HepG2 (cell line): Measurements from ENCODE around the gene CEP128. TPM values are rescaled to one million over a fixed set of nuclear protein-coding genes. Genes with fewer than 3 reads are reported as not detected.

Experiments used
- ATAC-seq: fragments of 200-7000 bp; cut with Tn5 transposase; 3 replicates; pipeline ENCODE4 v1.9.1; 2020; ENCODE audit warnings: mild to moderate bottlenecking, moderate library complexity
- BruUV-seq: library from RNA; stranded (reverse); fragments of 400-500 nt; replicated peaks from 2 replicates; lab custom pipeline; 2021; lab: Mats Ljungman, UMichigan
- CTCF ChIA-PET: fragments of 300-600 bp; formaldehyde crosslinking; extraction: SDS; loops from one replicate; lab custom pipeline; 2021; ENCODE audit warnings: low total read pairs, inconsistent platforms, low intra/inter-chr PET ratio; lab: Yijun Ruan, JAX
- POLR2A ChIA-PET: fragments of 350-600 bp; sonication (Branson Sonifier 250); formaldehyde crosslinking; loops from one replicate; lab custom pipeline; 2020; ENCODE audit warnings: antibody characterized with exemption, inconsistent platforms; lab: Yijun Ruan, JAX
- DNase-seq: peaks from one replicate; pipeline ENCODE4 v3.0.0-alpha.2; 2015; ENCODE audit warnings: low spot score
- FAIRE-seq: peaks from 3 replicates; lab custom pipeline; 2011; peaks lifted over from hg19 to GRCh38; lab: Jason Lieb, UNC
- H2AFZ ChIP-seq: one replicate; pipeline ENCODE4 v1.6.1; 2011; ENCODE audit warnings: low read length, inconsistent platforms
- H3K27ac ChIP-seq: fragments of 300-600 bp; 3 replicates; pipeline ENCODE4 v1.8.0; 2011; ENCODE audit warnings: mixed run types, mild to moderate bottlenecking, mixed read lengths, low read length, inconsistent platforms; ENCODE audit not compliant: insufficient read depth; ENCODE audit errors: extremely low read length
- H3K27me3 ChIP-seq, 2 experiments: fragments of 200-600 bp in 1 of 2; 2 replicates in 1 of 2; 3 replicates in 1 of 2; pipeline versions ENCODE4 v1.6.0 to v1.8.0; 2011; ENCODE audit warnings: low read length in 2 of 2, mild to moderate bottlenecking in 2 of 2, moderate library complexity in 2 of 2, inconsistent platforms in 1 of 2; ENCODE audit not compliant: insufficient read depth in 2 of 2, control insufficient read depth in 1 of 2
- H3K36me3 ChIP-seq, 2 experiments: fragments of 200-600 bp in 1 of 2; replicated peaks in 1 of 2; 2 replicates in 1 of 2; 3 replicates in 1 of 2; pipeline versions ENCODE4 v1.5.1 to v1.8.0; 2011; ENCODE audit warnings: low read length in 2 of 2, inconsistent platforms in 1 of 2; ENCODE audit not compliant: insufficient read depth in 2 of 2, control insufficient read depth in 1 of 2
- H3K4me1 ChIP-seq: 2 replicates; pipeline ENCODE4 v1.5.1; 2012; ENCODE audit warnings: low read length, inconsistent platforms; ENCODE audit not compliant: insufficient read depth
- H3K4me2 ChIP-seq: 2 replicates; pipeline ENCODE4 v1.6.0; 2011; ENCODE audit warnings: low read depth, low read length, inconsistent platforms
- H3K4me3 ChIP-seq, 3 experiments: fragments of 200-600 bp in 1 of 3; sonication (generic), shearing (Covaris generic) in 1 of 3; replicated peaks in 1 of 3; 2 replicates each; pipeline ENCODE4 v1.5.1; 2011 to 2016; ENCODE audit warnings: low read length in 3 of 3, inconsistent platforms in 2 of 3, low read depth in 2 of 3, mild to moderate bottlenecking in 2 of 3, control low read depth in 1 of 3, mixed read lengths in 1 of 3; ENCODE audit not compliant: insufficient read depth in 1 of 3
- H3K79me2 ChIP-seq: one replicate; pipeline ENCODE4 v1.6.1; 2011; ENCODE audit warnings: low read length, inconsistent platforms; ENCODE audit not compliant: insufficient read depth
- H3K9ac ChIP-seq: 2 replicates; pipeline ENCODE4 v1.6.0; 2011; ENCODE audit warnings: mild to moderate bottlenecking, low read depth, low read length, inconsistent platforms; ENCODE audit not compliant: insufficient read depth
- H3K9me3 ChIP-seq: 2 replicates; pipeline ENCODE4 v1.5.1; 2012; ENCODE audit warnings: mild to moderate bottlenecking, low read length
- H4K20me1 ChIP-seq: 2 replicates; pipeline ENCODE4 v1.6.0; 2011; ENCODE audit warnings: inconsistent platforms, mild to moderate bottlenecking, low read length, moderate library complexity; ENCODE audit not compliant: insufficient read depth
- CTCF ChIP-seq: sonication (generic); formaldehyde crosslinking; IDR thresholded peaks from 2 replicates; pipeline ENCODE4 v1.5.0; 2020; ENCODE audit warnings: mild to moderate bottlenecking, missing genetic modification reagents, moderate library complexity
- PAX8 ChIP-seq: sonication (generic); formaldehyde crosslinking; IDR thresholded peaks from 2 replicates; pipeline ENCODE4 v1.8.0; 2022; ENCODE audit warnings: mild to moderate bottlenecking, missing genetic modification reagents, borderline replicate concordance
- SCMH1 ChIP-seq: sonication (generic); formaldehyde crosslinking; IDR thresholded peaks from 2 replicates; pipeline ENCODE4 v1.9.0; 2021; ENCODE audit warnings: missing genetic modification reagents, mild to moderate bottlenecking, borderline replicate concordance
- SP1 ChIP-seq, 2 experiments: fragments of 450-650 bp in 1 of 2; sonication (generic) in 1 of 2; formaldehyde crosslinking in 1 of 2; IDR thresholded peaks; 2 replicates each; pipeline versions ENCODE4 v1.4.0 to v1.6.1; 2016 to 2020; ENCODE audit warnings: missing genetic modification reagents in 1 of 2
- THAP8 ChIP-seq: sonication (generic); formaldehyde crosslinking; IDR thresholded peaks from 2 replicates; pipeline ENCODE4 v1.5.1; 2020; ENCODE audit warnings: missing genetic modification reagents, mild to moderate bottlenecking, borderline replicate concordance
- ZBTB38 ChIP-seq: sonication (generic); formaldehyde crosslinking; IDR thresholded peaks from 2 replicates; pipeline ENCODE4 v1.5.1; 2020; ENCODE audit warnings: mild to moderate bottlenecking, missing genetic modification reagents
- ZNF138 ChIP-seq: sonication (generic); formaldehyde crosslinking; IDR thresholded peaks from 2 replicates; pipeline ENCODE4 v1.5.0; 2020; ENCODE audit warnings: mild to moderate bottlenecking, low read depth, missing genetic modification reagents
- ZNF572 ChIP-seq: sonication (generic); formaldehyde crosslinking; IDR thresholded peaks from 2 replicates; pipeline ENCODE4 v1.5.1; 2020; ENCODE audit warnings: mild to moderate bottlenecking, missing genetic modification reagents
- ZNF83 ChIP-seq: sonication (generic); formaldehyde crosslinking; IDR thresholded peaks from 2 replicates; pipeline ENCODE4 v1.4.0; 2020; ENCODE audit warnings: missing genetic modification reagents, mild to moderate bottlenecking, borderline replicate concordance
- WGBS: methylation state at CpG from one replicate; pipeline ENCODE4 v1.1.6; 2017; ENCODE audit warnings: low lambda C conversion rate; 5-methylcytosine and 5-hydroxymethylcytosine counted together
- in situ Hi-C: cut with HindIII; loops from 2 replicates; pipeline ENCODE4 v1.10.0; 2017; ENCODE audit warnings: low pct_unique_long_range_greater_than_20kb; ENCODE audit not compliant: extremely low pct_ligation_motif_present
- intact Hi-C: fragments of 100-400 bp; cut with micrococcal nuclease; formaldehyde crosslinking; loops from one replicate; pipeline ENCODE4 v1.10.0; 2022; ENCODE audit not compliant: unreplicated experiment
- polyA plus RNA-seq, 8 experiments: library from polyadenylated mRNA; depleted of rRNA in 3 of 8; stranded (reverse) in 7 of 8; unstranded in 1 of 8; fragments of >200 nt; fragmentation: Illumina TruSeq in 4 of 8; extraction: Trizol in 4 of 8; gene quantifications; 2 replicates each; pipeline versions ENCODE4 v1.2.1 to v1.2.3, GENCODE V29; 2011 to 2016; ENCODE audit warnings: low read depth in 4 of 8, missing spikeins in 1 of 8, mixed read lengths in 1 of 8; ENCODE audit not compliant: insufficient read depth in 1 of 8
- total RNA-seq, 5 experiments: library from RNA; depleted of rRNA; stranded (reverse); fragments of >200 nt; fragmentation: Illumina TruSeq; extraction: Trizol; gene quantifications; 2 replicates each; pipeline ENCODE4 v1.2.3, GENCODE V29; 2016; ENCODE audit warnings: low read depth in 1 of 5
- TF ChIP-seq, protein P1 (sequence below): IDR thresholded peaks from 2 replicates; pipeline ENCODE4 v1.6.1; 2016; ENCODE audit warnings: missing compliant biosample characterization, missing genetic modification reagents, borderline replicate concordance
- TF ChIP-seq, protein P2 (sequence below): sonication (generic); IDR thresholded peaks from 2 replicates; pipeline ENCODE4 v1.6.1; 2016; ENCODE audit warnings: low read depth, borderline replicate concordance
- TF ChIP-seq, protein P3 (sequence below): sonication (generic); formaldehyde crosslinking; IDR thresholded peaks from 2 replicates; pipeline ENCODE4 v1.8.0; 2023; ENCODE audit warnings: mild to moderate bottlenecking, missing genetic modification reagents
- TF ChIP-seq, protein P4 (sequence below): sonication (generic); formaldehyde crosslinking; conservative IDR thresholded peaks from 2 replicates; pipeline ENCODE4 v1.4.0; 2020; ENCODE audit warnings: mild to moderate bottlenecking, missing genetic modification reagents, moderate library complexity
- TF ChIP-seq, protein P5 (sequence below): sonication (generic); formaldehyde crosslinking; IDR thresholded peaks from 2 replicates; pipeline ENCODE4 v1.8.0; 2022; ENCODE audit warnings: mild to moderate bottlenecking, missing genetic modification reagents, moderate library complexity

CEP128 gene
- total and polyA plus RNA-seq, 2 of the 13 experiments (the other 11 are each of a cell fraction or from before 2014, with no cell fraction given), result 1.3 to 7.5 TPM

DNA sequence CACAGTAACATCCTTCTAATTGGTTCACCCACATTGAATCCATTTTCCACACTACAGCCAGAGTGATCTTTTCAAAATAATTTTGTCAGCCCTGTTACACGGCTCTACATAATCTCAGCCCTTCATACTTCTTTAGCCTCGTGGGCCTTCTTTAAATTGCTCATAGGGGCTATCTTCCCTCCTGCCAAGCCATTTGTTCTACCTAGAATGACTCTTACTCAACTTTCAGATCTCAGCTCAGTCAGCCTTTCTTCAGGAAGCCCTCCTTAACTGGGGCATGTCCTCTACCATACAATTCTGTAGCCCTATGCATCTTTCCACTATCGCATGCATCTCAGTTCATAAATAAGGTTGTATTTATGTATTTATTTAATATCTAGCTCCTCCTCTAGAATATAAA is 39.7 kb downstream of the CEP128 start:
- ATAC-seq (no peak), DNase-seq (no peak), FAIRE-seq (no peak)
- no peak overlapping the region for H3K4me3 ChIP-seq
- no peak overlapping the region for H2AFZ ChIP-seq
- H3K27me3 ChIP-seq, result no peaks in the 10 kb centered on the region; a peak in 1 of 5 replicates
- no peaks in the 10 kb centered on the region for H3K9me3 ChIP-seq
- H3K4me1 ChIP-seq, result peaks cover 6% of the 10 kb centered on the region; the same call in 1 of the 2 replicates
- BruUV-seq, result no TSS peak
- CTCF ChIA-PET, result no interaction called here
- no peaks in the 10 kb centered on the region for H3K36me3 ChIP-seq
- H3K4me2 ChIP-seq, result no peak overlapping the region
- H3K79me2 ChIP-seq, result no peaks in the 10 kb centered on the region
- intact Hi-C loops (no loop called here), in situ Hi-C loops (no loop called here)
- POLR2A ChIA-PET, result no interaction called here
- no peaks in the 10 kb centered on the region for H4K20me1 ChIP-seq
- no peak overlapping the region for H3K27ac ChIP-seq
- H3K9ac ChIP-seq, result no peak overlapping the region
- 85% methylated on average over 3 of the region's 3 CpGs for WGBS
- TF ChIP-seq, protein P1, sequence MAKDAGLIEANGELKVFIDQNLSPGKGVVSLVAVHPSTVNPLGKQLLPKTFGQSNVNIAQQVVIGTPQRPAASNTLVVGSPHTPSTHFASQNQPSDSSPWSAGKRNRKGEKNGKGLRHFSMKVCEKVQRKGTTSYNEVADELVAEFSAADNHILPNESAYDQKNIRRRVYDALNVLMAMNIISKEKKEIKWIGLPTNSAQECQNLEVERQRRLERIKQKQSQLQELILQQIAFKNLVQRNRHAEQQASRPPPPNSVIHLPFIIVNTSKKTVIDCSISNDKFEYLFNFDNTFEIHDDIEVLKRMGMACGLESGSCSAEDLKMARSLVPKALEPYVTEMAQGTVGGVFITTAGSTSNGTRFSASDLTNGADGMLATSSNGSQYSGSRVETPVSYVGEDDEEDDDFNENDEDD (CRISPR knock-in tag), result no peak
- TF ChIP-seq, protein P2, sequence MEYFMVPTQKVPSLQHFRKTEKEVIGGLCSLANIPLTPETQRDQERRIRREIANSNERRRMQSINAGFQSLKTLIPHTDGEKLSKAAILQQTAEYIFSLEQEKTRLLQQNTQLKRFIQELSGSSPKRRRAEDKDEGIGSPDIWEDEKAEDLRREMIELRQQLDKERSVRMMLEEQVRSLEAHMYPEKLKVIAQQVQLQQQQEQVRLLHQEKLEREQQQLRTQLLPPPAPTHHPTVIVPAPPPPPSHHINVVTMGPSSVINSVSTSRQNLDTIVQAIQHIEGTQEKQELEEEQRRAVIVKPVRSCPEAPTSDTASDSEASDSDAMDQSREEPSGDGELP, result no peak
- no peak for TF ChIP-seq PAX8 (CRISPR knock-in tag)
- no peak for TF ChIP-seq CTCF (CRISPR knock-in tag)
- TF ChIP-seq SCMH1 (CRISPR knock-in tag), result no peak
- no peak for TF ChIP-seq ZBTB38 (CRISPR knock-in tag)
- no peak for TF ChIP-seq THAP8
- no peak for TF ChIP-seq ZNF138
- TF ChIP-seq, protein P3, sequence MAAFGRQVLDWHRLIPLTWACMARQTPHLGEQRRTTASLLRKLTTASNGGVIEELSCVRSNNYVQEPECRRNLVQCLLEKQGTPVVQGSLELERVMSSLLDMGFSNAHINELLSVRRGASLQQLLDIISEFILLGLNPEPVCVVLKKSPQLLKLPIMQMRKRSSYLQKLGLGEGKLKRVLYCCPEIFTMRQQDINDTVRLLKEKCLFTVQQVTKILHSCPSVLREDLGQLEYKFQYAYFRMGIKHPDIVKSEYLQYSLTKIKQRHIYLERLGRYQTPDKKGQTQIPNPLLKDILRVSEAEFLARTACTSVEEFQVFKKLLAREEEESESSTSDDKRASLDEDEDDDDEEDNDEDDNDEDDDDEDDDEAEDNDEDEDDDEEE, result no peak
- TF ChIP-seq, protein P4, sequence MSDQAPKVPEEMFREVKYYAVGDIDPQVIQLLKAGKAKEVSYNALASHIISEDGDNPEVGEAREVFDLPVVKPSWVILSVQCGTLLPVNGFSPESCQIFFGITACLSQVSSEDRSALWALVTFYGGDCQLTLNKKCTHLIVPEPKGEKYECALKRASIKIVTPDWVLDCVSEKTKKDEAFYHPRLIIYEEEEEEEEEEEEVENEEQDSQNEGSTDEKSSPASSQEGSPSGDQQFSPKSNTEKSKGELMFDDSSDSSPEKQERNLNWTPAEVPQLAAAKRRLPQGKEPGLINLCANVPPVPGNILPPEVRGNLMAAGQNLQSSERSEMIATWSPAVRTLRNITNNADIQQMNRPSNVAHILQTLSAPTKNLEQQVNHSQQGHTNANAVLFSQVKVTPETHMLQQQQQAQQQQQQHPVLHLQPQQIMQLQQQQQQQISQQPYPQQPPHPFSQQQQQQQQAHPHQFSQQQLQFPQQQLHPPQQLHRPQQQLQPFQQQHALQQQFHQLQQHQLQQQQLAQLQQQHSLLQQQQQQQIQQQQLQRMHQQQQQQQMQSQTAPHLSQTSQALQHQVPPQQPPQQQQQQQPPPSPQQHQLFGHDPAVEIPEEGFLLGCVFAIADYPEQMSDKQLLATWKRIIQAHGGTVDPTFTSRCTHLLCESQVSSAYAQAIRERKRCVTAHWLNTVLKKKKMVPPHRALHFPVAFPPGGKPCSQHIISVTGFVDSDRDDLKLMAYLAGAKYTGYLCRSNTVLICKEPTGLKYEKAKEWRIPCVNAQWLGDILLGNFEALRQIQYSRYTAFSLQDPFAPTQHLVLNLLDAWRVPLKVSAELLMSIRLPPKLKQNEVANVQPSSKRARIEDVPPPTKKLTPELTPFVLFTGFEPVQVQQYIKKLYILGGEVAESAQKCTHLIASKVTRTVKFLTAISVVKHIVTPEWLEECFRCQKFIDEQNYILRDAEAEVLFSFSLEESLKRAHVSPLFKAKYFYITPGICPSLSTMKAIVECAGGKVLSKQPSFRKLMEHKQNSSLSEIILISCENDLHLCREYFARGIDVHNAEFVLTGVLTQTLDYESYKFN (CRISPR knock-in tag), result no peak
- TF ChIP-seq, protein P5, sequence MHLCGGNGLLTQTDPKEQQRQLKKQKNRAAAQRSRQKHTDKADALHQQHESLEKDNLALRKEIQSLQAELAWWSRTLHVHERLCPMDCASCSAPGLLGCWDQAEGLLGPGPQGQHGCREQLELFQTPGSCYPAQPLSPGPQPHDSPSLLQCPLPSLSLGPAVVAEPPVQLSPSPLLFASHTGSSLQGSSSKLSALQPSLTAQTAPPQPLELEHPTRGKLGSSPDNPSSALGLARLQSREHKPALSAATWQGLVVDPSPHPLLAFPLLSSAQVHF (CRISPR knock-in tag), result no peak
- TF ChIP-seq ZNF572 (CRISPR knock-in tag), result no peak
- TF ChIP-seq SP1 (IDR thresholded peaks at IDR 0.05), result no peak
- no peak for TF ChIP-seq SP1 (CRISPR knock-in tag; IDR thresholded peaks at IDR 0.05)
- TF ChIP-seq ZNF83 (CRISPR knock-in tag), result no peak
